ENCODE data around the gene WNK1. TPM values are rescaled to one million over a fixed set of nuclear protein-coding genes. Genes with fewer than 3 reads are reported as not detected.

Gene WNK1
- total and polyA plus RNA-seq, 2 of the 8 experiments (the other 6 are each of a cell fraction or from before 2014, with no cell fraction given) = 88.2 to 157 TPM

GRCh38 chr12:851913-852312 is 99.5 kb downstream of the WNK1 start (continued):
- TF ChIP-seq SUZ12 (IDR thresholded peaks at IDR 0.05; ENCODE audit: low read length) (no peak), FOSL1 (IDR thresholded peaks at IDR 0.05; ENCODE audit: insufficient read depth, low read depth, low read length) (no peak), GABPA (IDR thresholded peaks at IDR 0.05; ENCODE audit: borderline replicate concordance, insufficient read depth, low read length) (no peak), USF2 (IDR thresholded peaks at IDR 0.05; ENCODE audit: low read length) (no peak), TAF7 (optimal IDR thresholded peaks at IDR 0.05; ENCODE audit: borderline replicate concordance, low read depth, low read length) (no peak)

All from H1 (cell line).